ENCODE measurements around the gene PGAP6. TPM values are rescaled to one million over a fixed set of nuclear protein-coding genes. Genes with fewer than 3 reads are reported as not detected.

The PGAP6 gene
- total and polyA plus RNA-seq, 2 of the 13 experiments (the other 11 are each of a cell fraction or from before 2014, with no cell fraction given): 52.7 to 136 TPM

GRCh38 chr16:363766-364490, 17.9 kb downstream of the PGAP6 start (continued):
- TF ChIP-seq CEBPZ (IDR thresholded peaks at IDR 0.05; ENCODE audit: low read length): no peak
- TF ChIP-seq ZBTB7A (CRISPR knock-in tag; IDR thresholded peaks at IDR 0.05): 0 out of 2 replicates have a peak, but pooled peaks have one; percentile 46
- TF ChIP-seq ARID4A (CRISPR knock-in tag; IDR thresholded peaks at IDR 0.05; ENCODE audit: borderline replicate concordance): peak; percentile 7; the same call in 1 of the 2 replicates
- 0 out of 2 replicates have a peak, but pooled peaks have one; percentile 55 for TF ChIP-seq ZBTB39 (CRISPR knock-in tag; IDR thresholded peaks at IDR 0.05)
- 0 out of 2 replicates have a peak, but pooled peaks have one; percentile 13 for TF ChIP-seq HIC2 (CRISPR knock-in tag; IDR thresholded peaks at IDR 0.05; ENCODE audit: low read depth)
- no peak for TF ChIP-seq KDM2A (CRISPR knock-in tag; IDR thresholded peaks at IDR 0.05; ENCODE audit: borderline replicate concordance, low read depth)
- no peak for TF ChIP-seq CSRNP1 (CRISPR knock-in tag; IDR thresholded peaks at IDR 0.05)
- no peak for TF ChIP-seq ZNF263 (CRISPR knock-in tag; IDR thresholded peaks at IDR 0.05)
- TF ChIP-seq ZBTB1 (CRISPR knock-in tag; IDR thresholded peaks at IDR 0.05; ENCODE audit: borderline replicate concordance): no peak
- TF ChIP-seq GABPB1 (CRISPR knock-in tag; IDR thresholded peaks at IDR 0.05): 0 out of 2 replicates have a peak, but pooled peaks have one; percentile 0
- TF ChIP-seq PCBP1 (IDR thresholded peaks at IDR 0.05; ENCODE audit: borderline replicate concordance, low read depth, low read length): 0 out of 2 replicates have a peak, but pooled peaks have one; percentile 83
- no peak for TF ChIP-seq HNRNPH1 (optimal IDR thresholded peaks at IDR 0.05; ENCODE audit: low read depth, low read length)
- peak; percentile 55 for TF ChIP-seq RFX3 (CRISPR knock-in tag; IDR thresholded peaks at IDR 0.05)
- TF ChIP-seq SMAD9 (CRISPR knock-in tag; IDR thresholded peaks at IDR 0.05): no peak
- TF ChIP-seq POLR2AphosphoS5 (IDR thresholded peaks at IDR 0.05; ENCODE audit: low read depth, low read length): no peak
